ENCODE data around the gene SLC2A9. TPM values are rescaled to one million over a fixed set of nuclear protein-coding genes. Genes with fewer than 3 reads are reported as not detected.

Gene SLC2A9
- total RNA-seq, result 3.2 and 3.6 TPM in 2 replicates

DNA sequence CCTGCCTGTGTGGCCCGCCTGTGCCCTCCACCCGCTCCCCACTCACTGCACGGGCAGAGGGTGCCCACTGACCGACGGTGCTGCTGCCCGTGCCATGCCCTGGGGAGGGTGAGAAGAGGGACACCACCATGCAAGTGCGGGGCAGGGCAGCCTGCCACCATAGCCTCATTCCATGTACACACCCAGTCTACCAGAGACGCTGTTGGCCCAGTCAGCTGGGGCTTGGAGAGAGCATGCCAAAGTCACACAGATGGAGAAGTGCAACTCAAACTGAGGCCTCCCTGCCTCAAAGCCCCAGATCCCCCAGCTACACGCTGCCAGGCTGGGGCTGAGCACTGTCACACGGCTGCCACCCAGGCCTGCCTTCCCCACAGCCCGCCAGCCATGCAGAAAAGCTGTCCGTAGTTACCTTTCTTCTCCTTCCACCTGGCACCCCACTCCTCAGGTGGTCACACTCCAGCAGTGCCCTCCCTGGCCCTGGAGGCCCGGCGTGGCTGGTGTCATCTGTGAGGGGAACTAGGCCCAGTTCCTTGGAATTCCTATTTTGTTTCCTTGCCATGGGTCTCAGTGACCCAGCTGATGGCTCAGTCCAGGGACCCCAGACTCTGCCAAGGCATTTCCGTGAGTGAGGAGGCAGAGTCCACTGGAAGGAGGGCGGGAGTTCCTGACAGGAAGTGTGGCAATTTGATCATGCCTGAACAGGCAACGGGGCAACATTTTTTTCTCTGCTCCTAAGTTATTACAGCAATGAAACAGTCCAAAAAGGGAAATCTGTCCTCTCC, at the start of gene SLC2A9:
TSS of gene SLC2A9 (minus strand) at position 627 of the 782 bp plus-strand sequence. CDS start at position 559, 68 bp downstream.
- intact Hi-C loops (cut with micrococcal nuclease), result no loop called here

DNA sequence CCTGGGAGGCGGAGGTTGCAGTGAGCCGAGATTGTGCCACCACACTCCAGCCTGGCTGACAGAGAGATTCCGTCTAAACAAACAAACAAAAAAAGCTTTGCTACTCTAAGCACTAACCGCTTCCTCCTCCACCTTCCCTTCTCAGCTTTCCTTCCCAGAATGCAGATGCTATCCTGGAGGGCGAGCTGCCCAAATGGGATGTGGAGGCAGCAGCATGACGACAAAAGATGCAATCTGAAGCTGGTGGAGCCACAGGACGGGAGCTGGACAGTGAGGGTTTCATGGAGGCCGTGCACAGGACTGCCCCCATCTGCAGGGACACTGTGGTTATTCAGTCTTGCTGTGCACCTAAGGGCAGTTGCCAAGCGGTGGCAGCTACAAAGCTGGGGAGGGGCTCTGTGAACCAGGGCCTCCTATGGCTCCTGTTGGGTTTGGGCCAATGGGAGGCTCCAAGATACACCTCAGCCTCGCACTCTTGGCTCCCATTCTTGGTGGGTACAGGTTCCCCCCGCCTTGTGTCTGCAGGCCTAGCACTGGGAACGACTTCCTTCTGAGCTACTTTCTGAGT, 47.9 kb upstream of the SLC2A9 start:
- intact Hi-C loops (cut with micrococcal nuclease), result no loop called here

DNA sequence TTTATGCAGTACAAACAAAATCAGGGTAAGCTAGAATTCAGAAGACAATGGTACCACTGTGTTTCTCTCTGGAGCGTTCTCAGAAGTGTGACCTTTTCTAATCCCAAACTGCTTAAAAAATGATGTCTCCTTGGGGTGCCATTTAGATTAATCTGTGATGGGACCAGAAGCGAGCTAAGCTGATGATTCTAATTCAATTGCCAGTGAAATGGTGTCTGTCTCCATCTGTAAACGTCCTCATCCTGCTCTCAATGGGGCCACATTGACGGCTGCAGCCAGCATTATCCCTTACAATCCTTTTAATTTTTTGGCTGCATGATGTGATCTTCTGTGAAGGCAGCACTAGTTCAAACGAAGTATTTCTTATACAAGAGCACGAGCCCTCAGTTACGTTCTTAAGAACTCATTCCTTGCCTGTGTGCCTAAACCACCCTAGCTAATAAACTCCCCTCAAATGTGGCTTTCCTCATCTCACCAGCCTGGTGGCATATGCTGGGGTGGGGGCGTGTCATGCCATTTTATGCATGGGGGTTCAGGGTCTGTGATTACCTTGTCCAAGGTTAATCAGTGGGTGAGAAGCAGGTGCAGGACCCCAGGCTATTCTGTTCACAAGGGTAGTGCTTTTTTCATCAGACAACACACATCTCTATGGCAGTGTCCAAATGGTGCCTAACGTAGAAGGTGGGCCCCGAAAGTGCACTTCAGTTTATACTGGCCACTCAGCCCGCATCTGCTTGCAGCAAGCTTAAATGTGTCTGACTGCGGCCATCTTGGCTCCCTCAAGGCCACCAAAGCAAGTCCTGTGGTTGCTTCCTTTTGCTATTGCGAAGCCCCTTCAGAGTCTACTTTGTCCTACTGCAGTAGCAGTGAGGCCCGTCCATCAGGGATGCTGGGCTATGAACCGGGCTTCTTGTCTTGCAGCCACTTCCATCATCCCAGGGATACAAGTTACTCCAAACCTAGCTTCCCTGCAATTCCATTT, 45.7 kb upstream of the SLC2A9 start:
- intact Hi-C loops (cut with micrococcal nuclease), result no loop called here

DNA sequence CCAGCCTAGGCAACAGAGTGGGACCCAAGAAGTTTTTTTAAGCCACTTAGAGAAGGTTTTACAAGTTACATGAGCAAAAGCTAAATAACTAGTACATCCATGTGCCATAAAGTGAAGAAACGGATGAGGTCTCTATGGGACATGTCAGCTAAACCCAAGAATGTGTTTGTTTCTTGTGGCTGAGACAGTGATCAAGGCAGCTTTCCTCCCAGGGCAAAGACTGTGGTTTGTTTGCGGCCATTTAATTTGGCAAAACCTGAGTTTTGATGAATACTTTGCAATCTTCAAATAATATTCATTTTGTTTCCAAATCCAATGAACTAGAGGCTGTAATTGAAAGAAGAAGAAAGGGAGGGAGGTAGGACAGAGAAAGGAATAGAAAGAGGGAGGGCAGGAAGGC, 44.9 kb upstream of the SLC2A9 start:
- intact Hi-C loops (cut with micrococcal nuclease), result no loop called here

DNA sequence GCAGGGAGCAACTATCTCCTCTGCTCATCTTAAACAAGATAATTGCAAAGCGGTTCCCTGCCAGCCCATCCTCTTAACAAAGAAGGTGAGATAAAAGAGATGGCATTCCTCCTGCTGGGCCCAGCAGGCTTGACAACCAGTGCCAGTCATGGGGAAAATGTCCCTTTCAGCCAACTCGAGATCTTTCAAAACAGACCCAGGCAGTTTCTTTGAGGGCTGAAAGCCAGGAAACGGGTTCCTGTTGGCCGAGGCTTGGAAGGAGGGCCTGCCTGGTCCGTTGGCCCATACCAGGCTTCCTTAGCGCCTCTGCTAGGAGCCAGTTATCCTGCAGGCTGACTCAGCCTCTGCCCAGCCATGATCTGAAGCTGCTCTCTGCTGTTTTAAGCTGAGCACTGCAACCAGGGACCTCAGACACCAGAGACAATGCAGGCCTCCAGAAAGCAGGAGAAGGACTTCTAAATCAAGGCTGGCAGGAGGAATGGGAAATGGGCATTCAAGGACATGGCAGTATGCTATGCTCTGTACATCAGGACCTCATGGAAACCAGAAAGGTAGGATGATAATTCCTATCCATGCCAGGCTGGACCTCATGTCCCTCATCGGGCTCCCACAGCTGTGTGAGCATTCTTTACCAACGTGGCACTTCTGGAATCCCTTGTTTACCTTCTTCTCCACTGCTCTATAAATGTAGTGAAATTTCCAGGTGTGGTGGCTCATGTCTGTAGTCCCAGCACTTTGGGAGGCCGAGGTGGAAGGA, 42.4 kb upstream of the SLC2A9 start:
- intact Hi-C loops (cut with micrococcal nuclease), result no loop called here

DNA sequence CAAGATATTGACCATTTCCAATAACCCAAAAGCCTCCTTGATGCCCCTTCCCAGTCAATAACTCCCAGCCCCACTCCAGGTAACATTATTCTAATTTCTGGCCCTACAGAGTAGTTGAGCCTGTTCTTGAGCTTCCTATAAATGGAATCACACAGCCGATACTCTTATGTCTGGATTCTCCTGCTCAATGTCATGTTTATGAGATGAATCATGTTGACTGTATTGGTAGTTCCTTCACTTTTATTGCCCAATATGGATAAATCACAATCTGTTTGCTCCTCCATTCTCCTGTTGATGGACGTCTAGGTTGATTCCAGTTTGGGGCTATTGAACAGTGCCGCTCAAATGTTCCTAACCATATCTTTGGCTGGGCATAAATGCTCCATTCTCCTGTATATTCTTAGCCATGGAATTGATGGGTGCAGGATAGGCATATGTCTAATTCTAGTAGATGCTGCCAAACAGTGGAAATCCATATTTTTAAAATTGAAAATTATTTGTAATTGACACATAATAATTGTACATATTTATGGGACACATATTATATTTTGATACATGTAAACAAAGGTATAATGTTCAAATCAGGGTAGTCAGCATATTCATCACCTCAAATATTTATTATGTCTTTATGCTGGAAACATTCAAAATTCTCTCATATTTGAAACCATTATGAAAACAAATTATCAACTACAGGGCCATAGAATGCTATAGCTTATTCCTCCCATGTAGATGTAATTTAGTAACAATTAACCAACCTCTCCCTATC, 40.5 kb upstream of the SLC2A9 start:
- intact Hi-C loops (cut with micrococcal nuclease), result no loop called here

DNA sequence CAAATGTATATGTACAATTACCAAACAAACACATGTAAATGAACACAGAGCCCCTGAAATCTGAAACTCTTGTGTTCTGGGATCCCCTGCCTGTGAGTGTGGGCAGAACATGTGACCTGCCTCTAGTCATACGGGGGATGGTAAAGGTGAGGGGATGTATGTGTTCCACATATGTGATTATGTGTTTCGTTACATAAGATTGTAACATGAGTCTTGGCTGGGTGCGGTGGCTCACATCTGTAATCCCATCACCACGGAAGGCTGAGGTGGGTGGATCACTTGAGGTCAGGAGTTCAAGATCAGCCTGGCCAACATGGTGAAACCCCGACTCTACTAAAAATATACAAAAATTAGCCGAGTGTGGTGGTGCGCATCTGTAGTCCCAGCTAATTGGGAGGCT, 37.1 kb upstream of the SLC2A9 start:
- intact Hi-C loops (cut with micrococcal nuclease), result no loop called here

DNA sequence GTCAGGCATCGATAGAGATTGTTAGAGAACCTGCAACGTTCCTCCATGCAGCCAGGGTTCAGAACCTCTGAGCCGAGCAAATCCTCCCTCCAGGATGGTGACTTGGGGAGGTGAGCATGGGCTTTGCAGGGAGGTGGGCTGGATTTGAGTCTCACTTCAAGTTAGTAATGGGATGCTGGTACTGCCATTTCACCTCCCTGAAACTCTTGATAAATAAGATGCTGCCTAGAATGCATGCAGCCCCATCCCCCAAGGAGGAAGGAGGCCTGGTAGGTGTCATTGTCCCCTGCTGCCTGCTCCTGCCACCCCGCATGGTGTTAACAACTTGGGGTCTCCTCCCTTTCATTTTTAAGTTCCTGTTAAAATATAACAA, 35.7 kb upstream of the SLC2A9 start:
- intact Hi-C loops (cut with micrococcal nuclease), result no loop called here

DNA sequence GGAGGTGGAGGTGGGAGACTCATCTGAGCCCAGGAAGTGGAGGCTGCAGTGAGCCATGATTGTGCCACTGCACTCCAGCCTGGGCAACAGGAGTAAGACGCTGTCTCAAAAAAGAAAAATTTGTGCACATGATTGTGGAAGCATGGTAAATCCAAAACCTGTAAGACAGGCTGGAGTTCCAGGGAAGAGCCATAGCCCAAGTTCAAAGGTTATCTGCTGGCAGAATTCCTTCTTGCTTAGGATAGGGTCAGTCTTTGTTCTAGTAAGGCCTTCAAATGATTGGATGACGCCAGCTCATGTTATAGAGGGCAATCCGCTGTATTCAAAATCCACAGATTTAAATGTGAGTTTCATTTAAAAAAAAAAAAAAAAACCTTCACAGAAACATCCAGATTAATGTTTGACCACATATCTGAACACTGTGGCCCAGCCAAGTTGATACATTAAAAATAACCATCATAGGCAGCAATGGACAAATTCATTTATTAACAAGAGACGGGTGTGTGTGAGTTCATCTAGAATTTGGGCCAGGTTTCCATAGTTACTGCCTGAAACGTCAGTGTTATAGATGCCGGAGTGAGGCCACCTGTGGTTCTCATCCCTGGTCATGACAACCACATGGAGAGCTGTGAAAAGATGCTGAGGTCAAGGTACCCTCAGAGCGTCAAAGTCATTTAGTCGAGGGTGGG, 35.2 kb upstream of the SLC2A9 start:
- intact Hi-C loops (cut with micrococcal nuclease), result no loop called here

DNA sequence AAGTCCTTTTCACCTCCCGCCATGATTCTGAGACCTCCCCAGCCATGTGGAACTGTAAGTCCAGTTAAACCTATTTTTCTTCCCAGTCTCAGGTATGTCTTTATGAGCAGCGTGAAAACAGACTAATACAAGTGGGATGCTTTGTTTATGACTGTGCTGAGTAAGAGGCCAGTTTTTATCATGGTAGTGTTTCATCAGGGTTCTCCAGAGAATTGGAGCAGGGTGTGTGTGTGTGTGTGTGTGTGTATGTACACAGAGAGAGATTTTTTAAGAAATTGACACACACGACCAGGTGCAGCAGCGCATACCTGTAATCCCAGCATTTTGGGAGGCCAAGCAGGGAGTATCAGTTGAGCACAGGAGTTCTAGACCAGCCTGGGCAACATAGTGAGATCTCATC, 34.6 kb upstream of the SLC2A9 start:
- intact Hi-C loops (cut with micrococcal nuclease), result no loop called here

DNA sequence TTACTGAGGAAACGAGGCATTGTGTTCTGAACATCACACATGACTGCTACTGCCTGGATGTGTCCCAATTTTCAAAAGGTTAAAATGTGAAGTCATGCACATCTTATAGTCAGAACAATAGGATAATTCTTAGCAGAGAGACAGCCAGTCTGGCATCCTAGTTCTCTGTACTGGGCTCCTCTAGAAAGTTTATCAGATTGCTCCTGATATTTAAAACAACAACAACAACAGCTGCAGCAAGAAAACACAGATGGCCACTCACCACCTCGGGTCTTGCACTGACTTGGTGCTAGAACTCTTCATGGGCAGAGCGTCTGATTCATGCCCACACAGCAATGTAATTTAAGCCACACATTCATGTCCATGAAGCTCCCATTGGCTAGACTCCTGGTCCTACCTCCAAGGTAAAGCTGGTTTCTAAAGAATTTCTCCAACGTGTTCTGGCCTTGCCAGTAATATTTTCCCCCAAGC, 33.3 kb upstream of the SLC2A9 start:
- intact Hi-C loops (cut with micrococcal nuclease), result no loop called here

DNA sequence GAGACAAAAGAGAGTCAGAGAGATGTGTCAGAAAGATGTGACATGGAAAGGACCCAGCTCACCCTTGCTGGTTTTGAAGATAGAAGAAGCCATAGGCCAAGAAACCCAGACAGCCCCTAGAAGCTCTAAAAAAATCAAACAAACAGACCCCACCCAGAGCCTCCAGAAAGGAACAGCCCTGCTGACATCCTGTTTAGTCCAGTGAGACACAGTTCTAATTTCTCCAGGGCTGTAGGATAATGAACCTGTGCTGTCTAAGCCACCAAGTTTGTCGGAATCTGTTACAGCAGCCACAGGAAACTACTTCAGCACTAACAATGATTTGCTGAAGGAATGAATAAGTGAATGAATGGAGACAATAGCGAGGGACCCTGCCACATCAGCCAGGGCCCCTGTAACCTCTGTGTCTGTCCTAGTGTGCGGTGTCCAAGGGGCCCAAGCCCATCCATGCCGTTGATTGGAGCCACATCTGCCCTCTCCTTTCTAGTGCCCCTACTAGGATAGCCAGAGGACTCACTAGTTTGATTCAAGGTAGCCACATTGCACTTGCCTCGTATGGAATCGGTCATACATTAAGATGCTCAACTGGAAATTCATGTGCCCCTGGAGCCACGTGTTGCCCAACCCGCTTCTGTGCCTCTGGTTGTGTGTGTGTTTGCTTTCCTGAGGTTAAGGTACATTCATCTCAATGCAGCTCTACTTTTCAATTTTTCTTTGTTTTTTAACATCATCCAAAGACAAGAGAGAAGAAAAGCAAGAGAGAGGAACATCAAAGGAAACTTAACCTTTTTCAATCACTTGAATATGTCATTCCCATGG, 32.5 kb upstream of the SLC2A9 start:
- intact Hi-C loops (cut with micrococcal nuclease), result no loop called here

DNA sequence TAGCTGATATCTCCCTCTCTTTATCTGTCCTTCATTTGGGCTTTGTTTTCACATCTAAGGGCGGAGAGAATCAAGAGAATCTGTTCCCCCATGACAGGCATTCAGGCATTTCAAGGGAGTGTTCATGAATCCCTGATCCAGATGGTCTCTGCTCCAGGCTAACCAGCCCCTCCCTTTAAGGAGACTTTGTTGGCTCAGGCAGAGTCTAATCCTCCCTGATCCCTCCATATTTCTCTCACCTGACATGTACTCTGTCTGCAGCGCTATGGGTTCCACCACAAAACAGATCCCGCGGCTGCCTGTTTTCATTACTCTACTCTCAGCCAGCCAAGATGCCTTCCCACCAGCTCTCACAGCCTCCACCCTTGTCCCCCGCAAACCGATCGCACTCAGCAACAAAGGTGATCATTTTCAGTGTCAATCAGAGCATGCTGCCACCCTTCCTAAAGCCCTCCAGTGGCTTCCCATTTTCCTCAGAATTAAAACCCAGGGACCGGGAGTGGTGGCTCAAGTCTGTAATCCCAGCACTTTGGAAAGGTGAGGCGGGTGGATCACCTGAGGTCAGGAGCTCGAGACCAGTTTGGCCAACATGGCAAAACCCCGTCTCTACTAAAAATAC, 30.3 kb upstream of the SLC2A9 start:
- intact Hi-C loops (cut with micrococcal nuclease), result no loop called here

DNA sequence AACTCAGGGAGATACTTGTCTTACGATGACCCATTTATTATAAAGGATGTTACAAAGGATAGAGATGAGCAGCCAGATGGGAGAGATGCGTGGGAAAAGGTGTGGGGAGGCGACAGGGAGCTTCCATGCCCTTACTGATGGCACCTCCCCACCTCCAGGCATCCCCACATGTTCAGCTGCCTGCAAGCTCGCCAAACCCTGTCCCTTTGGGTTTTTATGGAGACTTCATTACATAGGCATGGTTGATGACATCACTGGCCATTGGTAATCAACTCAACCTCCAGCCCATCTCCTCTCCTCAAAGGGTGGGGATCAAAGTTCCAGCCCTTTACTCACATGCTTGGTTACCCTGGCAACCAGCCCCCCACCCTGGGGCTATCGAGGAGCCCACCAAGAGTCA, 29.4 kb upstream of the SLC2A9 start:
- intact Hi-C loops (cut with micrococcal nuclease), result no loop called here

DNA sequence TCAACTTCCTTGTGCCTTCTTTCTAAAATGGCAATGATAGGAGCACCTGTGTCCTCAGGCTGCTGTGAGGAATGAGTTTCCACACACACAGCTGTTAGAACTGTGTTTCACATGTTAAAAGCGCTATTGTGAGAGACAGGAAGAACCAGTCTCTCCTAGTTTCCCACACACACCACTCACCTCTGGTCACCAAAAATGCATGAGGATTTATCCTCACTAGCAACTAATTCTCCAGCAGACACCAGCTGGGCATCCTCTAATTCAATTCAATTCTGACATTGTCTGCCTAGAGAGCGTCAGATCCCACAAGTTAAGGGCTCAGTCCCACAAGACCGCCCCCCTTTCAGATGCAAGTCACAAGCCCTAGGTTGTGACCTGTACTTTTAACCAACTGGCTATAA, 29.0 kb upstream of the SLC2A9 start:
- intact Hi-C loops (cut with micrococcal nuclease), result no loop called here

DNA sequence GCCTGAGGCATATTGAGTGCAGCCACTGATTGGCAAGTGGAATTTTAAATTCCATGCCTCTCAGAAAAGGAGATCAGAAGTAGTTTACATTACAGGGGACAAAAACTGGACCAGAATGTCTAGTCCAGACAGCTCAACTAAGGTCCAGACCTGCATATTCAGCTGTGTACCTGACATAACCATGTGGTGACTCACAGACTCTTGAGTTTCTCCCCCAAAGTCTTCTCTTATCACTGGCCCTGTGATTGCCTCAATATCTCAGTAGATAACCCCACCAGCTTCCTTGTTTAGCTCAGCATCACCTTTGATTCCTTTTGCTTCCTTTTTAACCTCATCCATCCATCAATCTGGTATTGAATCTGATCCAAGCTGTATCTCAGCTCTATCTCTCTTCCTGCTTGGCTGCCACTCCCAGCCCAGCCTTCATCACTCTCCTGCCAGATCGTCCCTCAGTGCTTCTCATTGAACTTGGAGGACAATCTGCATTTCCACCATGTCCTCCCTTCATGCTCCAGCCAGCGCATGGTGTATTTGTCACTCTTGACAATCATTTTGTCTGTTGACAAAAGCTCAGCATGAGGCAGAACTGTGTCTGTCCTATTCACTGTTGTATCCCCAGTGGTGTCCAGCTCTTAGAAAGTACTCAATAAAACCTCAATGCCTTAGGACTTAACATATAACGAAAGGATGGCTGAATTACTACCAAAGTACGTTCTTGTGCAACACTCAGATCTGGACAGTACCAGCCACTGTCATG, 27.8 kb upstream of the SLC2A9 start:
- intact Hi-C loops (cut with micrococcal nuclease), result no loop called here

DNA sequence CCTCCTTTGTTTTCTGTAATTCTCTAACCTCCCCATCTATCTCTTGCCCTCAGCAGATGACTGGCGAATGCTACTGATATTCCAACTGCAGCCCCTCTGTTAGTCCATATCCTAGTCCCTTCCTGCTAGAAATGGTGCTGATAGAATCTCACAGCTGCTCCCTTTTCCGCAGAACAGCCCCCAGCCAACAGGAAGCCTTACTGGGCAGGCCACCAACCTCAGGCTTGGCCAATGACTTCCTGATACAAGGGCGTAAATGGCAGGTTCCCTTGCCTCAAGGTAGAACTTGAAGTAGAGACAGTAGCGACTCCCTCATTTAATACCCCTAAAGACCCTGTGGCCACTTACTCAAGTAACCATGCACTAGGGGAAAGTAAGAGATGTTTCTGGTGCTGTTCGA, 26.7 kb upstream of the SLC2A9 start:
- intact Hi-C loops (cut with micrococcal nuclease), result no loop called here

DNA sequence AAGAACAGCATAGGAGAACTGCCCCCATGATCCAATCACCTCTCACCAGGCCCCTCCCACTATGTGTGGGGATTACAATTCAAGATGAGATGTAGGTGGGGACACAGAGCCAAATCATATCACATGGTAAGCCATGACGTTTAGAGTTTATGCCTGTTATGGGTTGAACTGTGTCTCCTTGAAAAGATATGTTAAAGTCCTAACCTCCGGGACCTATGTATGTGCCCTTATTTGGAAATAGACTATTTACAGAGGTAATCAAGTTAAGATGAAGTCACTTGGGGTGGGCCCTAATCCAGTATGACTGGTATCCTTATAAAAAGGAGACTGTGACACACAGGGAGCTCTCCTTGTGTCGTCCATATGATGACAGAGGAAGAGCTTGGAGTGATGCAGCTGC, 25.2 kb upstream of the SLC2A9 start:
- intact Hi-C loops (cut with micrococcal nuclease), result no loop called here
